HepG2 (cell line): ENCODE measurements around the gene FIBCD1. TPM values are rescaled to one million over a fixed set of nuclear protein-coding genes. Genes with fewer than 3 reads are reported as not detected.

Source experiments
- ATAC-seq: fragments of 200-7000 bp; cut with Tn5 transposase; 3 replicates; pipeline ENCODE4 v1.9.1; 2020; ENCODE audit warnings: mild to moderate bottlenecking, moderate library complexity
- BruUV-seq: library from RNA; stranded (reverse); fragments of 400-500 nt; replicated peaks from 2 replicates; lab custom pipeline; 2021; lab: Mats Ljungman, UMichigan
- CTCF ChIA-PET: fragments of 300-600 bp; formaldehyde crosslinking; extraction: SDS; loops from one replicate; lab custom pipeline; 2021; ENCODE audit warnings: low total read pairs, inconsistent platforms, low intra/inter-chr PET ratio; lab: Yijun Ruan, JAX
- POLR2A ChIA-PET: fragments of 350-600 bp; sonication (Branson Sonifier 250); formaldehyde crosslinking; loops from one replicate; lab custom pipeline; 2020; ENCODE audit warnings: antibody characterized with exemption, inconsistent platforms; lab: Yijun Ruan, JAX
- DNase-seq: peaks from one replicate; pipeline ENCODE4 v3.0.0-alpha.2; 2015; ENCODE audit warnings: low spot score
- FAIRE-seq: peaks from 3 replicates; lab custom pipeline; 2011; peaks lifted over from hg19 to GRCh38; lab: Jason Lieb, UNC
- H2AFZ ChIP-seq: one replicate; pipeline ENCODE4 v1.6.1; 2011; ENCODE audit warnings: low read length, inconsistent platforms
- H3K27ac ChIP-seq: fragments of 300-600 bp; 3 replicates; pipeline ENCODE4 v1.8.0; 2011; ENCODE audit warnings: mixed run types, mild to moderate bottlenecking, mixed read lengths, low read length, inconsistent platforms; ENCODE audit not compliant: insufficient read depth; ENCODE audit errors: extremely low read length
- H3K27me3 ChIP-seq, 2 experiments: fragments of 200-600 bp in 1 of 2; 2 replicates in 1 of 2; 3 replicates in 1 of 2; pipeline versions ENCODE4 v1.6.0 to v1.8.0; 2011; ENCODE audit warnings: low read length in 2 of 2, mild to moderate bottlenecking in 2 of 2, moderate library complexity in 2 of 2, inconsistent platforms in 1 of 2; ENCODE audit not compliant: insufficient read depth in 2 of 2, control insufficient read depth in 1 of 2
- H3K36me3 ChIP-seq, 2 experiments: fragments of 200-600 bp in 1 of 2; replicated peaks in 1 of 2; 2 replicates in 1 of 2; 3 replicates in 1 of 2; pipeline versions ENCODE4 v1.5.1 to v1.8.0; 2011; ENCODE audit warnings: low read length in 2 of 2, inconsistent platforms in 1 of 2; ENCODE audit not compliant: insufficient read depth in 2 of 2, control insufficient read depth in 1 of 2
- H3K4me1 ChIP-seq: 2 replicates; pipeline ENCODE4 v1.5.1; 2012; ENCODE audit warnings: low read length, inconsistent platforms; ENCODE audit not compliant: insufficient read depth
- H3K4me2 ChIP-seq: 2 replicates; pipeline ENCODE4 v1.6.0; 2011; ENCODE audit warnings: low read depth, low read length, inconsistent platforms
- H3K4me3 ChIP-seq, 3 experiments: fragments of 200-600 bp in 1 of 3; sonication (generic), shearing (Covaris generic) in 1 of 3; replicated peaks in 1 of 3; 2 replicates each; pipeline ENCODE4 v1.5.1; 2011 to 2016; ENCODE audit warnings: low read length in 3 of 3, inconsistent platforms in 2 of 3, low read depth in 2 of 3, mild to moderate bottlenecking in 2 of 3, control low read depth in 1 of 3, mixed read lengths in 1 of 3; ENCODE audit not compliant: insufficient read depth in 1 of 3
- H3K79me2 ChIP-seq: one replicate; pipeline ENCODE4 v1.6.1; 2011; ENCODE audit warnings: low read length, inconsistent platforms; ENCODE audit not compliant: insufficient read depth
- H3K9ac ChIP-seq: 2 replicates; pipeline ENCODE4 v1.6.0; 2011; ENCODE audit warnings: mild to moderate bottlenecking, low read depth, low read length, inconsistent platforms; ENCODE audit not compliant: insufficient read depth
- H3K9me3 ChIP-seq: 2 replicates; pipeline ENCODE4 v1.5.1; 2012; ENCODE audit warnings: mild to moderate bottlenecking, low read length
- H4K20me1 ChIP-seq: 2 replicates; pipeline ENCODE4 v1.6.0; 2011; ENCODE audit warnings: inconsistent platforms, mild to moderate bottlenecking, low read length, moderate library complexity; ENCODE audit not compliant: insufficient read depth
- EEA1 ChIP-seq: sonication (generic); formaldehyde crosslinking; IDR thresholded peaks from 2 replicates; pipeline ENCODE4 v1.5.1; 2020; ENCODE audit warnings: mild to moderate bottlenecking, missing genetic modification reagents, borderline replicate concordance
- HNRNPH1 ChIP-seq: fragments of 200-400 bp; formaldehyde crosslinking; optimal IDR thresholded peaks from 2 replicates; pipeline ENCODE3; 2017; ENCODE audit warnings: mild to moderate bottlenecking, low read depth, low read length
- ISX ChIP-seq: sonication (generic); formaldehyde crosslinking; conservative IDR thresholded peaks from 2 replicates; pipeline ENCODE4 v1.5.0; 2020; ENCODE audit warnings: missing genetic modification reagents
- KDM2A ChIP-seq: sonication (generic); formaldehyde crosslinking; IDR thresholded peaks from 2 replicates; pipeline ENCODE4 v1.4.0; 2020; ENCODE audit warnings: low read depth, missing genetic modification reagents, borderline replicate concordance
- KDM3A ChIP-seq: IDR thresholded peaks from 2 replicates; pipeline ENCODE4 v1.6.1; 2018; ENCODE audit warnings: low read depth, missing compliant biosample characterization
- MIER3 ChIP-seq: IDR thresholded peaks from 2 replicates; pipeline ENCODE4 v1.6.1; 2016; ENCODE audit warnings: missing compliant biosample characterization, borderline replicate concordance
- THAP11 ChIP-seq: IDR thresholded peaks from 2 replicates; pipeline ENCODE4 v1.6.1; 2016; ENCODE audit warnings: missing biosample characterization, missing genetic modification reagents
- ZC3H4 ChIP-seq: sonication (generic); formaldehyde crosslinking; IDR thresholded peaks from 2 replicates; pipeline ENCODE4 v1.4.0; 2020; ENCODE audit warnings: missing genetic modification reagents, borderline replicate concordance
- ZFP82 ChIP-seq: sonication (generic); formaldehyde crosslinking; IDR thresholded peaks from 2 replicates; pipeline ENCODE4 v1.5.1; 2020; ENCODE audit warnings: mild to moderate bottlenecking, missing genetic modification reagents, borderline replicate concordance
- ZFX ChIP-seq: sonication (generic); formaldehyde crosslinking; IDR thresholded peaks from 2 replicates; pipeline ENCODE4 v1.4.0; 2020; ENCODE audit warnings: mild to moderate bottlenecking, low read depth, missing genetic modification reagents, moderate library complexity
- ZNF12 ChIP-seq: sonication (generic); formaldehyde crosslinking; IDR thresholded peaks from 2 replicates; pipeline ENCODE4 v1.5.0; 2020; ENCODE audit warnings: missing genetic modification reagents
- ZNF235 ChIP-seq: sonication (generic); formaldehyde crosslinking; IDR thresholded peaks from 2 replicates; pipeline ENCODE4 v1.8.1; 2023; ENCODE audit warnings: mild to moderate bottlenecking, missing genetic modification reagents, borderline replicate concordance
- ZNF546 ChIP-seq: sonication (generic); formaldehyde crosslinking; conservative IDR thresholded peaks from 2 replicates; pipeline ENCODE4 v1.8.1; 2023; ENCODE audit warnings: mild to moderate bottlenecking, missing genetic modification reagents
- ZNF678 ChIP-seq: sonication (generic); formaldehyde crosslinking; IDR thresholded peaks from 2 replicates; pipeline ENCODE4 v1.4.0; 2020; ENCODE audit warnings: mild to moderate bottlenecking, missing genetic modification reagents
- WGBS: methylation state at CpG from one replicate; pipeline ENCODE4 v1.1.6; 2017; ENCODE audit warnings: low lambda C conversion rate; 5-methylcytosine and 5-hydroxymethylcytosine counted together
- in situ Hi-C: cut with HindIII; loops from 2 replicates; pipeline ENCODE4 v1.10.0; 2017; ENCODE audit warnings: low pct_unique_long_range_greater_than_20kb; ENCODE audit not compliant: extremely low pct_ligation_motif_present
- intact Hi-C: fragments of 100-400 bp; cut with micrococcal nuclease; formaldehyde crosslinking; loops from one replicate; pipeline ENCODE4 v1.10.0; 2022; ENCODE audit not compliant: unreplicated experiment
- polyA plus RNA-seq, 8 experiments: library from polyadenylated mRNA; depleted of rRNA in 3 of 8; stranded (reverse) in 7 of 8; unstranded in 1 of 8; fragments of >200 nt; fragmentation: Illumina TruSeq in 4 of 8; extraction: Trizol in 4 of 8; gene quantifications; 2 replicates each; pipeline versions ENCODE4 v1.2.1 to v1.2.3, GENCODE V29; 2011 to 2016; ENCODE audit warnings: low read depth in 4 of 8, missing spikeins in 1 of 8, mixed read lengths in 1 of 8; ENCODE audit not compliant: insufficient read depth in 1 of 8
- total RNA-seq, 5 experiments: library from RNA; depleted of rRNA; stranded (reverse); fragments of >200 nt; fragmentation: Illumina TruSeq; extraction: Trizol; gene quantifications; 2 replicates each; pipeline ENCODE4 v1.2.3, GENCODE V29; 2016; ENCODE audit warnings: low read depth in 1 of 5
- TF ChIP-seq, protein P1 (sequence below): sonication (generic); formaldehyde crosslinking; IDR thresholded peaks from 2 replicates; pipeline ENCODE4 v1.4.0; 2020; ENCODE audit warnings: mild to moderate bottlenecking, low read depth, missing genetic modification reagents
- TF ChIP-seq, protein P2 (sequence below), 2 experiments: sonication (generic) in 1 of 2; formaldehyde crosslinking in 1 of 2; IDR thresholded peaks; 2 replicates each; pipeline versions ENCODE4 v1.5.1 to v1.6.1; 2011 to 2020; ENCODE audit warnings: borderline replicate concordance in 1 of 2, low read depth in 1 of 2, low read length in 1 of 2, mild to moderate bottlenecking in 1 of 2, missing genetic modification reagents in 1 of 2, moderate library complexity in 1 of 2
- TF ChIP-seq, protein P3 (sequence below): sonication (generic); formaldehyde crosslinking; IDR thresholded peaks from 2 replicates; pipeline ENCODE4 v1.5.1; 2020; ENCODE audit warnings: missing genetic modification reagents, mild to moderate bottlenecking, borderline replicate concordance
- TF ChIP-seq, protein P4 (sequence below): sonication (generic); formaldehyde crosslinking; IDR thresholded peaks from 2 replicates; pipeline ENCODE4 v1.5.0; 2020; ENCODE audit warnings: mild to moderate bottlenecking, missing genetic modification reagents
- TF ChIP-seq, protein P5 (sequence below): sonication (generic); formaldehyde crosslinking; IDR thresholded peaks from 2 replicates; pipeline ENCODE4 v1.8.0; 2022; ENCODE audit warnings: missing genetic modification reagents, mild to moderate bottlenecking, borderline replicate concordance

Gene FIBCD1
- total and polyA plus RNA-seq, 2 of the 13 experiments (the other 11 are each of a cell fraction or from before 2014, with no cell fraction given), result 0.55 to 0.89 TPM

DNA sequence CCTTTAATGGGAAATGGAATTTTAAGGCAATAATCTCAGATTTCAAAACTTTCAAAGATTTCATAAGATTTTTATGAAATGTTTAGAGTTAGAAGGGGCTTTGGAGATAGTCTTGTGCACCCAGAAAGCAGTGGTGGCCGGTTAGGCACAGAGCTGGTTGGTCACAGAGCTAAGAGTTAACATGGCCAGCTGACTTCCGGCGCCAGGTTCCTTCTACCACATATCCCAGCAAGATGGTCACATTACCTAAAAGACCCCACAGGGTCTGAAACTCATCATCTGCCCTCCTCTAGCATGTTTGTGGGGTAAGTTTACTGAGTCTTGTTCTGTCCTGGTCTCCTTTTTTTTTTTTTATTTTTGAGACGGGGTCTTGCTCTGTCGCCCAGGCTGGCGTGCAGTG lies 61.7 kb downstream of the FIBCD1 start:
- Histone ChIP-seq H3K27ac (no peak overlapping the region), H3K79me2 (no peaks in the 10 kb centered on the region), H3K9ac (no peak overlapping the region), H3K36me3 (peaks cover 25 to 86% of the 10 kb centered on the region in 2 experiments), H3K4me2 (no peak overlapping the region)
- in situ Hi-C loops, result no loop called here
- no peak for ATAC-seq
- no peak for FAIRE-seq
- DNase-seq, result no peak
- TF ChIP-seq ZNF678 (CRISPR knock-in tag), result no peak
- TF ChIP-seq MIER3 (CRISPR knock-in tag), result no peak
- TF ChIP-seq ZFP82, result no peak
- TF ChIP-seq ZNF235 (CRISPR knock-in tag), result no peak
- no peak for TF ChIP-seq EEA1 (CRISPR knock-in tag)
- TF ChIP-seq KDM3A (CRISPR knock-in tag), result no peak
- TF ChIP-seq, protein P1, sequence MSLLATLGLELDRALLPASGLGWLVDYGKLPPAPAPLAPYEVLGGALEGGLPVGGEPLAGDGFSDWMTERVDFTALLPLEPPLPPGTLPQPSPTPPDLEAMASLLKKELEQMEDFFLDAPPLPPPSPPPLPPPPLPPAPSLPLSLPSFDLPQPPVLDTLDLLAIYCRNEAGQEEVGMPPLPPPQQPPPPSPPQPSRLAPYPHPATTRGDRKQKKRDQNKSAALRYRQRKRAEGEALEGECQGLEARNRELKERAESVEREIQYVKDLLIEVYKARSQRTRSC (CRISPR knock-in tag), result no peak
- TF ChIP-seq ISX (CRISPR knock-in tag), result no peak
- TF ChIP-seq ZC3H4 (CRISPR knock-in tag), result no peak
- no peak for TF ChIP-seq ZNF12
- TF ChIP-seq THAP11, result no peak
- TF ChIP-seq, protein P2, sequence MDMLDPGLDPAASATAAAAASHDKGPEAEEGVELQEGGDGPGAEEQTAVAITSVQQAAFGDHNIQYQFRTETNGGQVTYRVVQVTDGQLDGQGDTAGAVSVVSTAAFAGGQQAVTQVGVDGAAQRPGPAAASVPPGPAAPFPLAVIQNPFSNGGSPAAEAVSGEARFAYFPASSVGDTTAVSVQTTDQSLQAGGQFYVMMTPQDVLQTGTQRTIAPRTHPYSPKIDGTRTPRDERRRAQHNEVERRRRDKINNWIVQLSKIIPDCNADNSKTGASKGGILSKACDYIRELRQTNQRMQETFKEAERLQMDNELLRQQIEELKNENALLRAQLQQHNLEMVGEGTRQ (IDR thresholded peaks at IDR 0.05; ENCODE audit: low read depth, low read length), result no peak
- TF ChIP-seq, protein P2 (CRISPR knock-in tag; IDR thresholded peaks at IDR 0.05; ENCODE audit: borderline replicate concordance), result no peak
- no peak for TF ChIP-seq ZNF546 (CRISPR knock-in tag)
- TF ChIP-seq ZFX (CRISPR knock-in tag), result no peak
- TF ChIP-seq, protein P3, sequence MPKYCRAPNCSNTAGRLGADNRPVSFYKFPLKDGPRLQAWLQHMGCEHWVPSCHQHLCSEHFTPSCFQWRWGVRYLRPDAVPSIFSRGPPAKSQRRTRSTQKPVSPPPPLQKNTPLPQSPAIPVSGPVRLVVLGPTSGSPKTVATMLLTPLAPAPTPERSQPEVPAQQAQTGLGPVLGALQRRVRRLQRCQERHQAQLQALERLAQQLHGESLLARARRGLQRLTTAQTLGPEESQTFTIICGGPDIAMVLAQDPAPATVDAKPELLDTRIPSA (CRISPR knock-in tag), result no peak
- TF ChIP-seq KDM2A (CRISPR knock-in tag), result no peak
- TF ChIP-seq, protein P4, sequence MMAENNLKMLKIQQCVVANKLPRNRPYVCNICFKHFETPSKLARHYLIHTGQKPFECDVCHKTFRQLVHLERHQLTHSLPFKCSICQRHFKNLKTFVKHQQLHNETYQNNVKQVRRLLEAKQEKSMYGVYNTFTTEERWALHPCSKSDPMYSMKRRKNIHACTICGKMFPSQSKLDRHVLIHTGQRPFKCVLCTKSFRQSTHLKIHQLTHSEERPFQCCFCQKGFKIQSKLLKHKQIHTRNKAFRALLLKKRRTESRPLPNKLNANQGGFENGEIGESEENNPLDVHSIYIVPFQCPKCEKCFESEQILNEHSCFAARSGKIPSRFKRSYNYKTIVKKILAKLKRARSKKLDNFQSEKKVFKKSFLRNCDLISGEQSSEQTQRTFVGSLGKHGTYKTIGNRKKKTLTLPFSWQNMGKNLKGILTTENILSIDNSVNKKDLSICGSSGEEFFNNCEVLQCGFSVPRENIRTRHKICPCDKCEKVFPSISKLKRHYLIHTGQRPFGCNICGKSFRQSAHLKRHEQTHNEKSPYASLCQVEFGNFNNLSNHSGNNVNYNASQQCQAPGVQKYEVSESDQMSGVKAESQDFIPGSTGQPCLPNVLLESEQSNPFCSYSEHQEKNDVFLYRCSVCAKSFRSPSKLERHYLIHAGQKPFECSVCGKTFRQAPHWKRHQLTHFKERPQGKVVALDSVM, result no peak
- TF ChIP-seq, protein P5, sequence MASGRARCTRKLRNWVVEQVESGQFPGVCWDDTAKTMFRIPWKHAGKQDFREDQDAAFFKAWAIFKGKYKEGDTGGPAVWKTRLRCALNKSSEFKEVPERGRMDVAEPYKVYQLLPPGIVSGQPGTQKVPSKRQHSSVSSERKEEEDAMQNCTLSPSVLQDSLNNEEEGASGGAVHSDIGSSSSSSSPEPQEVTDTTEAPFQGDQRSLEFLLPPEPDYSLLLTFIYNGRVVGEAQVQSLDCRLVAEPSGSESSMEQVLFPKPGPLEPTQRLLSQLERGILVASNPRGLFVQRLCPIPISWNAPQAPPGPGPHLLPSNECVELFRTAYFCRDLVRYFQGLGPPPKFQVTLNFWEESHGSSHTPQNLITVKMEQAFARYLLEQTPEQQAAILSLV, result no peak
- TF ChIP-seq HNRNPH1, result no peak
- TF ChIP-seq, all 625 proteins: peak for 0
- CTCF ChIA-PET, result no interaction called here
- POLR2A ChIA-PET, result no interaction called here
- 96% methylated on average over 6 of the region's 6 CpGs for WGBS
- intact Hi-C loops, result loop anchor here (5.0 kb wide), 1 partner anchor 275 kb away; no protein-coding TSS in a partner anchor
- Histone ChIP-seq H3K4me3 (no peak overlapping the region), H2AFZ (no peak overlapping the region), H3K4me1 (peaks cover 14% of the 10 kb centered on the region), H3K9me3 (no peaks in the 10 kb centered on the region), H4K20me1 (peaks cover 9% of the 10 kb centered on the region; the same call in 1 of the 2 replicates), H3K27me3 (no peaks in the 10 kb centered on the region)
- no TSS peak for BruUV-seq
